Measurements from ENCODE around the gene HSDL2.
A peak's percentile ranks its signal among the peaks of the same experiment; 100 is the strongest.

HSDL2 gene

GRCh38 chr9:112462855-112463254 lies 82.9 kb downstream of the HSDL2 start:
- no peak for DNase-seq

- no peak for DNase-seq
Measured at GRCh38 chr9:112465352-112465751, 85.4 kb downstream of the HSDL2 start.

GRCh38 chr9:112472996-112473395 lies 93.1 kb downstream of the HSDL2 start:
- DNase-seq: no peak

GRCh38 chr9:112473986-112474385 lies 94.1 kb downstream of the HSDL2 start:
- no peak for DNase-seq

- no peak for DNase-seq
Measured at GRCh38 chr9:112475318-112475717, 95.4 kb downstream of the HSDL2 start.

GRCh38 chr9:112477330-112477729 lies 97.4 kb downstream of the HSDL2 start:
- DNase-seq: no peak

- DNase-seq: no peak
Measured at GRCh38 chr9:112479221-112479620, 99.3 kb downstream of the HSDL2 start.

GRCh38 chr9:112484607-112485006 lies 104.7 kb downstream of the HSDL2 start:
- DNase-seq: no peak

GRCh38 chr9:112485574-112485973 lies 105.7 kb downstream of the HSDL2 start:
- DNase-seq: no peak

- DNase-seq: peak; percentile 89
Measured at GRCh38 chr9:112486221-112487007, 106.5 kb downstream of the HSDL2 start, which contains the start of gene KIAA1958. KIAA1958 (plus strand) TSS chr9:112486827; CDS start chr9:112574081, 87,254 bp downstream.

- peak; percentile 67 for DNase-seq
Measured at GRCh38 chr9:112487008-112487798, 107.3 kb downstream of the HSDL2 start.

- no peak for DNase-seq
Measured at GRCh38 chr9:112487799-112488340, 108.0 kb downstream of the HSDL2 start.

GRCh38 chr9:112489039-112489546 lies 109.2 kb downstream of the HSDL2 start:
- DNase-seq: no peak

GRCh38 chr9:112489876-112490666 lies 110.2 kb downstream of the HSDL2 start:
- no peak for DNase-seq

GRCh38 chr9:112493393-112494137 lies 113.7 kb downstream of the HSDL2 start:
- no peak for DNase-seq

GRCh38 chr9:112494153-112494552 lies 114.2 kb downstream of the HSDL2 start:
- no peak for DNase-seq

GRCh38 chr9:112495614-112496013 lies 115.7 kb downstream of the HSDL2 start:
- DNase-seq: no peak

- no peak for DNase-seq
Measured at GRCh38 chr9:112496074-112496722, 116.3 kb downstream of the HSDL2 start.

GRCh38 chr9:112500842-112501241 lies 120.9 kb downstream of the HSDL2 start:
- DNase-seq: no peak

- no peak for DNase-seq
Measured at GRCh38 chr9:112501287-112501686, 121.4 kb downstream of the HSDL2 start.

GRCh38 chr9:112502175-112502946 lies 122.5 kb downstream of the HSDL2 start:
- no peak for DNase-seq

Data from stimulated activated CD8-positive, alpha-beta memory T cell treated with anti-CD3 and anti-CD28 coated beads, Interleukin-4, amount 100 ng/mL, for 48 hours (primary cell).